Measurements from ENCODE around the gene XRCC4.

XRCC4 gene

DNA sequence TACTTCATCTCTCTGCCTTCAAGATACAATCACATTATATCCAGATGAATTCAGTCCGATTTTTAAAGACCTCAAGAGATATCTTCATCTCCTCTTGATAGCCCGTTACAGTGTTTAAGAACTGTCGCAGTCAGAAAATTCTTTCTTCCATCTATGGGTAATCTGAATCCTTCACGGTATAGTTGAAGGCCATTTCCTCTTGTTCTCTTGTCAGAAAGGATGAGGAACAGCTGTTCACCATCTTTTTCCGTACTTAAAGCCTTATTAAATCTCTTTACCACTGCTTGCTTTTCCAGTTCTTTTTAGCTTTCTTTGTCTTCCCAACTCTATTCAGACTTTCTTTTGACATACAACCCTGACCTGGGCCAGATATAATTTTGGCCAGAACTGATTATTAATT, 121.8 kb downstream of the XRCC4 start:
- Histone ChIP-seq H3K27me3 (ENCODE audit: control insufficient read depth in 1 of 2, insufficient read depth in 2 of 2, low read length in 2 of 2) (no peaks in the 10 kb centered on the region), H3K27ac (ENCODE audit: low read depth, low read length) (no peak overlapping the region), H3K4me1 (ENCODE audit: control insufficient read depth in 1 of 2, insufficient read depth in 2 of 2, low read length in 2 of 2) (no peaks in the 10 kb centered on the region), H3K4me3 (ENCODE audit: low read depth in 1 of 2, low read length in 2 of 2) (no peak overlapping the region), H3K9ac (ENCODE audit: low read depth in 1 of 2, low read length in 2 of 2) (no peak overlapping the region), H3K9me3 (ENCODE audit: control insufficient read depth in 1 of 2, low read length in 2 of 2) (no peaks in the 10 kb centered on the region), H3K36me3 (ENCODE audit: control insufficient read depth in 1 of 2, insufficient read depth in 2 of 2, low read length in 2 of 2) (peaks cover 0 to 4% of the 10 kb centered on the region in 2 donors)

DNA sequence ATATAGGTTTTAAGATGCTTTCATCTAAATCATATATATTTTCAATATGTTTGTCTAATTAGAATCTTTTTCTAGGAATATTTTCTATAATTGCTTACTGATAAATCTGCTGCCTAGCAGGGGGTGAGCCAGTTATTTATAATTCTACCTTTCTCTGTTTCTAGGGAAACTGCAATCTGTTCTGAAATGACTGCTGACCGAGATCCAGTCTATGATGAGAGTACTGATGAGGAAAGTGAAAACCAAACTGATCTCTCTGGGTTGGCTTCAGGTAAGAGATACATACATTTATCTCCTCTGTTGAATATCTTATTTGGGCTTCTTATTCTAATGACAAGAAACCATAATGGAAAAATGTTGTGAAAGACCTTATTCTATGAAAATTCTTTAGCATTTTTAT, 127.3 kb downstream of the XRCC4 start:
- H3K4me3 ChIP-seq (ENCODE audit: low read depth in 1 of 2, low read length in 2 of 2): no peak overlapping the region
- no peak overlapping the region for H3K27ac ChIP-seq (ENCODE audit: low read depth, low read length)
- no peak overlapping the region for H3K9ac ChIP-seq (ENCODE audit: low read depth in 1 of 2, low read length in 2 of 2)
- H3K9me3 ChIP-seq (ENCODE audit: control insufficient read depth in 1 of 2, low read length in 2 of 2): no peaks in the 10 kb centered on the region
- peaks cover 0 to 4% of the 10 kb centered on the region in 2 donors for H3K36me3 ChIP-seq (ENCODE audit: control insufficient read depth in 1 of 2, insufficient read depth in 2 of 2, low read length in 2 of 2)
- H3K4me1 ChIP-seq (ENCODE audit: control insufficient read depth in 1 of 2, insufficient read depth in 2 of 2, low read length in 2 of 2): no peaks in the 10 kb centered on the region
- no peaks in the 10 kb centered on the region for H3K27me3 ChIP-seq (ENCODE audit: control insufficient read depth in 1 of 2, insufficient read depth in 2 of 2, low read length in 2 of 2)

GRCh38 chr5:83209963-83210362, 132.6 kb downstream of the XRCC4 start:
- Histone ChIP-seq H3K9me3 (ENCODE audit: control insufficient read depth in 1 of 2, low read length in 2 of 2) (no peaks in the 10 kb centered on the region), H3K4me3 (ENCODE audit: low read depth in 1 of 2, low read length in 2 of 2) (no peak overlapping the region), H3K27ac (ENCODE audit: low read depth, low read length) (no peak overlapping the region), H3K4me1 (ENCODE audit: control insufficient read depth in 1 of 2, insufficient read depth in 2 of 2, low read length in 2 of 2) (no peaks in the 10 kb centered on the region), H3K27me3 (ENCODE audit: control insufficient read depth in 1 of 2, insufficient read depth in 2 of 2, low read length in 2 of 2) (no peaks in the 10 kb centered on the region), H3K36me3 (ENCODE audit: control insufficient read depth in 1 of 2, insufficient read depth in 2 of 2, low read length in 2 of 2) (no peaks in the 10 kb centered on the region), H3K9ac (ENCODE audit: low read depth in 1 of 2, low read length in 2 of 2) (no peak overlapping the region)

DNA sequence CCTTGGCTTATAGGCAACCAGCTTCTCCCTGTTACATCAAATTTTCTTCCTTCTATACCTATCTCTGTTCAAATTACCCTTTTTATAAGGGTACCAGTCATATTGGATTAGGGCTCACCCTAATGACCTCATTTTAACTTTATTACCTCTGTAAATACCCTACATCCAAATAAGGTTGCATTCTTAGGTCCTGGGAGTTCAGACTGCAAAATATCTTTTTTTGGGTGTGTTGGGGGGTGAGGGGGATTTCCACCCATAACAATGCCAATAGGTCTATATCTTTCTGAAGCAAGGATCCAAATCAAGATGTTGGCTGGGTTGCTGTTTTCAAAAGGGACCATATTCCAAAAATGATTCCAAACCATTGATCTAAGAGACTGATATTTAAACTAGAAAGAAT, 141.7 kb downstream of the XRCC4 start:
- H3K4me3 ChIP-seq (ENCODE audit: low read depth in 1 of 2, low read length in 2 of 2): no peak overlapping the region
- no peak overlapping the region for H3K9ac ChIP-seq (ENCODE audit: low read depth in 1 of 2, low read length in 2 of 2)
- H3K27ac ChIP-seq (ENCODE audit: low read depth, low read length): no peak overlapping the region
- no peaks in the 10 kb centered on the region for H3K27me3 ChIP-seq (ENCODE audit: control insufficient read depth in 1 of 2, insufficient read depth in 2 of 2, low read length in 2 of 2)
- H3K9me3 ChIP-seq (ENCODE audit: control insufficient read depth in 1 of 2, low read length in 2 of 2): no peaks in the 10 kb centered on the region
- H3K36me3 ChIP-seq (ENCODE audit: control insufficient read depth in 1 of 2, insufficient read depth in 2 of 2, low read length in 2 of 2): no peaks in the 10 kb centered on the region
- no peaks in the 10 kb centered on the region for H3K4me1 ChIP-seq (ENCODE audit: control insufficient read depth in 1 of 2, insufficient read depth in 2 of 2, low read length in 2 of 2)

GRCh38 chr5:83219495-83219894, 142.1 kb downstream of the XRCC4 start:
- Histone ChIP-seq H3K9me3 (ENCODE audit: control insufficient read depth in 1 of 2, low read length in 2 of 2) (no peaks in the 10 kb centered on the region), H3K27ac (ENCODE audit: low read depth, low read length) (no peak overlapping the region), H3K27me3 (ENCODE audit: control insufficient read depth in 1 of 2, insufficient read depth in 2 of 2, low read length in 2 of 2) (no peaks in the 10 kb centered on the region), H3K4me1 (ENCODE audit: control insufficient read depth in 1 of 2, insufficient read depth in 2 of 2, low read length in 2 of 2) (no peaks in the 10 kb centered on the region), H3K4me3 (ENCODE audit: low read depth in 1 of 2, low read length in 2 of 2) (no peak overlapping the region), H3K36me3 (ENCODE audit: control insufficient read depth in 1 of 2, insufficient read depth in 2 of 2, low read length in 2 of 2) (no peaks in the 10 kb centered on the region), H3K9ac (ENCODE audit: low read depth in 1 of 2, low read length in 2 of 2) (no peak overlapping the region)

DNA sequence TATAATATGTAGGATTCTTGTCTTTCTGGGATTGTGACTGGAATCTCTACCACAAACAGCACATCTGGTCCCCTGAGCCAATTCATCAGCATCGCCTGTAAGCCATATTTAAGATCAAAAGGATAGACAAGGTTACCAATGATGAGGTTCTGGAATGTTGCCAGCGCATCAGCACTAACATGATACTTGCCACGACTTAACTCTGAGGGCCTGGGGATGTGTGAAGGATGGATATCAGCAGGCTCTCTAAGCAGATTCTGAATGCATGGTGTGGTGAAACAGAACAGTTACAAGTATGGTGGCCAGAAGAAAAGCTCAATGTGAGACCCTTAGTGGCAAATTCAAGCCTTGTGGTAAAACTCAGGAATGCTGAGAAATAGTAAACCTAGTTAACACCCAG, 143.0 kb downstream of the XRCC4 start:
- H3K27me3 ChIP-seq (ENCODE audit: control insufficient read depth in 1 of 2, insufficient read depth in 2 of 2, low read length in 2 of 2): no peaks in the 10 kb centered on the region
- H3K27ac ChIP-seq (ENCODE audit: low read depth, low read length): no peak overlapping the region
- H3K36me3 ChIP-seq (ENCODE audit: control insufficient read depth in 1 of 2, insufficient read depth in 2 of 2, low read length in 2 of 2): no peaks in the 10 kb centered on the region
- H3K9me3 ChIP-seq (ENCODE audit: control insufficient read depth in 1 of 2, low read length in 2 of 2): no peaks in the 10 kb centered on the region
- H3K4me3 ChIP-seq (ENCODE audit: low read depth in 1 of 2, low read length in 2 of 2): no peak overlapping the region
- no peaks in the 10 kb centered on the region for H3K4me1 ChIP-seq (ENCODE audit: control insufficient read depth in 1 of 2, insufficient read depth in 2 of 2, low read length in 2 of 2)
- H3K9ac ChIP-seq (ENCODE audit: low read depth in 1 of 2, low read length in 2 of 2): no peak overlapping the region

DNA sequence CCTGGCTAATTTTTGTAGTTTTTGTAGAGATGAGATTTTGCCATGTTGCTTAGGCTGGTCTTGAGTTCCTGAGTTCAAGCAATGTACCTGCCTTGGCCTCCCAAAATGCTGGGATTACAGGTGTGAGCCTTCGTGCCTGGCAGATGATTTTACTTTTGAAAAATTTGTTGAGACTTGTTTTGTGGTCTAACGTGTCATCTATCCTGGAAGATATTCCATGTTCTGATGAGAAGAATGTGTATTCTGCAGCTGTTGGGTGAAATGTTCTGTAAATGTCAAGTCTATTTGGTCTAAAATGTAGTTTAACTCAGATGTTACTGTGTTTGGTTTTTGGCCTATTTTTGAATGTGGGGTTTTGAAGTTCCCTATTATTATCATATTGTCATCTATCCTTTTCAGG, 145.6 kb downstream of the XRCC4 start:
- H3K36me3 ChIP-seq (ENCODE audit: control insufficient read depth in 1 of 2, insufficient read depth in 2 of 2, low read length in 2 of 2): no peaks in the 10 kb centered on the region
- H3K27me3 ChIP-seq (ENCODE audit: control insufficient read depth in 1 of 2, insufficient read depth in 2 of 2, low read length in 2 of 2): no peaks in the 10 kb centered on the region
- H3K9me3 ChIP-seq (ENCODE audit: control insufficient read depth in 1 of 2, low read length in 2 of 2): no peaks in the 10 kb centered on the region
- no peaks in the 10 kb centered on the region for H3K4me1 ChIP-seq (ENCODE audit: control insufficient read depth in 1 of 2, insufficient read depth in 2 of 2, low read length in 2 of 2)
- no peak overlapping the region for H3K4me3 ChIP-seq (ENCODE audit: low read depth in 1 of 2, low read length in 2 of 2)
- H3K9ac ChIP-seq (ENCODE audit: low read depth in 1 of 2, low read length in 2 of 2): no peak overlapping the region
- H3K27ac ChIP-seq (ENCODE audit: low read depth, low read length): no peak overlapping the region

DNA sequence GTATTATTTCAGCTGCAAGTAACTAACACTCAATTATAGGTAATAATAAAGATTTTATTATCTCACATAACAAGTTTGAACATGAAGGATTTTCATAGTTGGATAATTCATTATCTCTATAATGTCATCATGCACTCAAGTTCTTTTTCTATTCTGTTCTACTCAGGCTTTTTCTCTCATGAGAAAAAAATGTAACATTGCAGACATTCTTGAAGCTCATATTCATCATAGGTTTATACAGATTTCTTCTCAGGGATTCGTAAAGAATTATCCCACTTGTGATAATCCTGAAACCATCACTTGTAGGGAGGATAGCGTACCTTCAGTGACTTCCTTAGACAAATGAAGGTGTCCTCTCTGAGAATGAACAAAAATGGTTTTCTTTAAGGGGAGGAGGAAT, 150.3 kb downstream of the XRCC4 start:
- H3K36me3 ChIP-seq (ENCODE audit: control insufficient read depth in 1 of 2, insufficient read depth in 2 of 2, low read length in 2 of 2): no peaks in the 10 kb centered on the region

GRCh38 chr5:83230511-83230910, 153.2 kb downstream of the XRCC4 start:
- H3K4me3 ChIP-seq (ENCODE audit: low read depth in 1 of 2, low read length in 2 of 2): no peak overlapping the region
- H3K4me1 ChIP-seq (ENCODE audit: control insufficient read depth in 1 of 2, insufficient read depth in 2 of 2, low read length in 2 of 2): no peaks in the 10 kb centered on the region
- no peaks in the 10 kb centered on the region for H3K36me3 ChIP-seq (ENCODE audit: control insufficient read depth in 1 of 2, insufficient read depth in 2 of 2, low read length in 2 of 2)
- no peaks in the 10 kb centered on the region for H3K27me3 ChIP-seq (ENCODE audit: control insufficient read depth in 1 of 2, insufficient read depth in 2 of 2, low read length in 2 of 2)
- H3K9ac ChIP-seq (ENCODE audit: low read depth in 1 of 2, low read length in 2 of 2): no peak overlapping the region
- no peaks in the 10 kb centered on the region for H3K9me3 ChIP-seq (ENCODE audit: control insufficient read depth in 1 of 2, low read length in 2 of 2)
- H3K27ac ChIP-seq (ENCODE audit: low read depth, low read length): no peak overlapping the region

More for the DNA sequence above, 150.3 kb downstream of the XRCC4 start:
- H3K4me3 ChIP-seq (ENCODE audit: low read depth in 1 of 2, low read length in 2 of 2): no peak overlapping the region
- H3K27me3 ChIP-seq (ENCODE audit: control insufficient read depth in 1 of 2, insufficient read depth in 2 of 2, low read length in 2 of 2): no peaks in the 10 kb centered on the region
- H3K9ac ChIP-seq (ENCODE audit: low read depth in 1 of 2, low read length in 2 of 2): no peak overlapping the region
- H3K9me3 ChIP-seq (ENCODE audit: control insufficient read depth in 1 of 2, low read length in 2 of 2): no peaks in the 10 kb centered on the region
- no peaks in the 10 kb centered on the region for H3K4me1 ChIP-seq (ENCODE audit: control insufficient read depth in 1 of 2, insufficient read depth in 2 of 2, low read length in 2 of 2)
- H3K27ac ChIP-seq (ENCODE audit: low read depth, low read length): no peak overlapping the region

DNA sequence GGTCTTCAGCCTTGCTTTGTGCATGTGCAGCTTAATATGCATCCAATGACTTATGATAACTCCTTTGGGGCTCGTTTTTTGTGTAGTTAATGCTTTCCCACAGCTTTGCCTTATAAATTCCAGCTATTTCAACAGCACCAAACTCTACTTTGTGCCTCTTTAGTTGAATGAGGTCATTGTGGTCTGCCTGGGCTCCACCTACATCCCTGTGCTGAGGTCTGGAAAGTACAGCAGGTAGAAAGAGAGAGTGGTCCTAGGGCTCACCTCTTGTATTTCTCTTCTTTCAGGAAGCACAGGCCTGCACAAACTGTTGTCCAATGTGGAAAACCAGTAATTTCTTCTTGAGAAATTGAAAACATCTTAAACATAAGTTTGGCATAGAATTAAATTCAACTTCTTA, 167.2 kb downstream of the XRCC4 start:
- Histone ChIP-seq H3K4me3 (ENCODE audit: low read depth in 1 of 2, low read length in 2 of 2) (no peak overlapping the region), H3K27ac (ENCODE audit: low read depth, low read length) (no peak overlapping the region), H3K4me1 (ENCODE audit: control insufficient read depth in 1 of 2, insufficient read depth in 2 of 2, low read length in 2 of 2) (no peaks in the 10 kb centered on the region), H3K9me3 (ENCODE audit: control insufficient read depth in 1 of 2, low read length in 2 of 2) (no peaks in the 10 kb centered on the region), H3K9ac (ENCODE audit: low read depth in 1 of 2, low read length in 2 of 2) (no peak overlapping the region), H3K36me3 (ENCODE audit: control insufficient read depth in 1 of 2, insufficient read depth in 2 of 2, low read length in 2 of 2) (no peaks in the 10 kb centered on the region), H3K27me3 (ENCODE audit: control insufficient read depth in 1 of 2, insufficient read depth in 2 of 2, low read length in 2 of 2) (no peaks in the 10 kb centered on the region)

DNA sequence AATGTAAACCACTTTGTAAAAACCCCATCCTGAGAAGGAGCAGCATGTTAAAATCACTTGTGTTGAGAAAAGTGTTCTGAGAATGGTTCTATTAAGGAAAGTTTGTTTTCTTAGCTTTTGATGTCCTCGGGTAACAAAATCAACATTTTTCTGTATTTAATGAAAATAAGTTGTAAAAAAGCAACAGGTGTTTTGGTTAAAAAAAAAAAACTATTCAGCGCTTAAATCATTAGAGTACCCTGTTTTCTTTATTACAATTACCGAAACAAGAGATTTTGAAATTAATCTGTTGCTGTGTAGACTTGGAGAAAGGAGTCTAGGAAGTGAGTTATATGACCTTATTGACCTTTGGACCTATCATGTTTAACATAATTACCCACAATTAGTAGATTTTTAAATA, 167.7 kb downstream of the XRCC4 start:
- H3K27me3 ChIP-seq (ENCODE audit: control insufficient read depth in 1 of 2, insufficient read depth in 2 of 2, low read length in 2 of 2): no peaks in the 10 kb centered on the region
- no peaks in the 10 kb centered on the region for H3K9me3 ChIP-seq (ENCODE audit: control insufficient read depth in 1 of 2, low read length in 2 of 2)
- no peak overlapping the region for H3K4me3 ChIP-seq (ENCODE audit: low read depth in 1 of 2, low read length in 2 of 2)
- H3K9ac ChIP-seq (ENCODE audit: low read depth in 1 of 2, low read length in 2 of 2): no peak overlapping the region
- H3K27ac ChIP-seq (ENCODE audit: low read depth, low read length): no peak overlapping the region
- H3K4me1 ChIP-seq (ENCODE audit: control insufficient read depth in 1 of 2, insufficient read depth in 2 of 2, low read length in 2 of 2): no peaks in the 10 kb centered on the region
- no peaks in the 10 kb centered on the region for H3K36me3 ChIP-seq (ENCODE audit: control insufficient read depth in 1 of 2, insufficient read depth in 2 of 2, low read length in 2 of 2)
